HG03469 (cell line): ENCODE data around the gene FBH1.
A peak's percentile ranks its signal among the peaks of the same experiment; 100 is the strongest.
"Not testable (repeated sequence)": the region's sequence is repeated elsewhere in the genome, so short reads cannot be mapped to it uniquely, and the experiment has no call there.

Experiments
- ATAC-seq: cut with Tn5 transposase; IDR thresholded peaks from one replicate; pipeline ENCODE4 v1.9.1; 2021; ENCODE audit warnings: mild to moderate bottlenecking, moderate library complexity, moderate number of reproducible peaks; ENCODE audit not compliant: unreplicated experiment

FBH1 gene

GRCh38 chr10:5873515-5873995, 16.5 kb upstream of the FBH1 start:
- ATAC-seq, result peak; percentile 80

GRCh38 chr10:5876181-5876768, 13.8 kb upstream of the FBH1 start:
- no peak for ATAC-seq

- ATAC-seq, result not testable (repeated sequence)
These were observed 13.0 kb upstream of the FBH1 start for GRCh38 chr10:5877041-5877440.

GRCh38 chr10:5882961-5883360, 7.1 kb upstream of the FBH1 start:
- no peak for ATAC-seq

GRCh38 chr10:5885619-5886018, 4.4 kb upstream of the FBH1 start:
- no peak for ATAC-seq

GRCh38 chr10:5887029-5887428, 3.0 kb upstream of the FBH1 start:
- no peak for ATAC-seq

GRCh38 chr10:5887641-5888040, 2.4 kb upstream of the FBH1 start:
- no peak for ATAC-seq

- ATAC-seq, result no peak
These were observed 1.7 kb upstream of the FBH1 start for GRCh38 chr10:5888351-5888750.

- ATAC-seq, result no peak
These were observed 1.0 kb upstream of the FBH1 start for GRCh38 chr10:5888843-5889623.

- no peak for ATAC-seq
These were observed 441 bp downstream of the FBH1 start for GRCh38 chr10:5890452-5890915.

GRCh38 chr10:5891009-5891408, 966 bp downstream of the FBH1 start:
- ATAC-seq, result no peak

- no peak for ATAC-seq
These were observed 2.0 kb downstream of the FBH1 start for GRCh38 chr10:5892007-5892406.

GRCh38 chr10:5893321-5893720, 3.3 kb downstream of the FBH1 start:
- ATAC-seq, result no peak

- ATAC-seq, result no peak
These were observed 4.4 kb downstream of the FBH1 start for GRCh38 chr10:5894403-5894802.

GRCh38 chr10:5894873-5895272, 4.8 kb downstream of the FBH1 start:
- no peak for ATAC-seq

- ATAC-seq, result no peak
These were observed 5.3 kb downstream of the FBH1 start for GRCh38 chr10:5895365-5895764.

- no peak for ATAC-seq
These were observed 5.8 kb downstream of the FBH1 start for GRCh38 chr10:5895804-5896203.

GRCh38 chr10:5896208-5897052, 6.4 kb downstream of the FBH1 start:
- ATAC-seq, result no peak

- no peak for ATAC-seq
These were observed 7.0 kb downstream of the FBH1 start for GRCh38 chr10:5897053-5897340.

GRCh38 chr10:5897504-5897903, 7.5 kb downstream of the FBH1 start:
- no peak for ATAC-seq

GRCh38 chr10:5898163-5898562, 8.1 kb downstream of the FBH1 start:
- no peak for ATAC-seq

GRCh38 chr10:5900247-5900646, 10.2 kb downstream of the FBH1 start:
- no peak for ATAC-seq
